Cardiac fibroblast (primary cell): Measurements from ENCODE around the gene MCF2L2.

ENCODE experiments used
- DNase-seq, 2 donors: peaks; one replicate each; pipeline versions ENCODE4 v3.0.0 to v3.0.0-alpha.2; 2010; ENCODE audit warnings: low read depth in 2 of 2
- H3K4me3 ChIP-seq, 2 donors: replicated peaks in 1 of 2; 1 replicate in 1 of 2; 2 replicates in 1 of 2; pipeline ENCODE4 v1.5.1; 2011; ENCODE audit warnings: low read depth in 2 of 2, low read length in 2 of 2, mild to moderate bottlenecking in 2 of 2, moderate library complexity in 1 of 2
- TF ChIP-seq, protein P1 (sequence below): IDR thresholded peaks from one replicate; pipeline ENCODE4 v1.5.1; 2011; ENCODE audit warnings: low read depth, mild to moderate bottlenecking, low read length, inconsistent platforms

MCF2L2 gene

DNA sequence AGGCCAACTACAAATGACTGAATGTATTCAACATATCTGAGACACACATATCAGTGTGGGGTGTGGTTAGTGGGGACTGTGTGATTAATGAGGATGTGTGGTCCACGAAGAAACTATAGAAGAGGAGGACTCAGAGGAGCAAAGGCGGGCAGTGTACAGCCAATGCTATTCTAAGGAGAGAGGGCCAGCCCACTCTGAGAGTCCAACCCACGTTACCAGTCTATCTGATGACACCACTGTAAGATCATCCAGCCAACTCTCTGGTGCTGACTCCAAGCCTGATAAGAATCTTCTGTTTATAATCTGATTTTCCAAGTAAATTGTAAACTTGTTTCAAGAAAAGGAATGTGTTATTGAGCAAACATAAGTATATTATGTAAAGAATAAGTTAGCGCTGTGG lies 47.2 kb downstream of the MCF2L2 start:
- TF ChIP-seq, protein P1, sequence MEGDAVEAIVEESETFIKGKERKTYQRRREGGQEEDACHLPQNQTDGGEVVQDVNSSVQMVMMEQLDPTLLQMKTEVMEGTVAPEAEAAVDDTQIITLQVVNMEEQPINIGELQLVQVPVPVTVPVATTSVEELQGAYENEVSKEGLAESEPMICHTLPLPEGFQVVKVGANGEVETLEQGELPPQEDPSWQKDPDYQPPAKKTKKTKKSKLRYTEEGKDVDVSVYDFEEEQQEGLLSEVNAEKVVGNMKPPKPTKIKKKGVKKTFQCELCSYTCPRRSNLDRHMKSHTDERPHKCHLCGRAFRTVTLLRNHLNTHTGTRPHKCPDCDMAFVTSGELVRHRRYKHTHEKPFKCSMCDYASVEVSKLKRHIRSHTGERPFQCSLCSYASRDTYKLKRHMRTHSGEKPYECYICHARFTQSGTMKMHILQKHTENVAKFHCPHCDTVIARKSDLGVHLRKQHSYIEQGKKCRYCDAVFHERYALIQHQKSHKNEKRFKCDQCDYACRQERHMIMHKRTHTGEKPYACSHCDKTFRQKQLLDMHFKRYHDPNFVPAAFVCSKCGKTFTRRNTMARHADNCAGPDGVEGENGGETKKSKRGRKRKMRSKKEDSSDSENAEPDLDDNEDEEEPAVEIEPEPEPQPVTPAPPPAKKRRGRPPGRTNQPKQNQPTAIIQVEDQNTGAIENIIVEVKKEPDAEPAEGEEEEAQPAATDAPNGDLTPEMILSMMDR, result no peak
- H3K4me3 ChIP-seq, result no peak overlapping the region
- DNase-seq, result peak; percentile 45 to 70

DNA sequence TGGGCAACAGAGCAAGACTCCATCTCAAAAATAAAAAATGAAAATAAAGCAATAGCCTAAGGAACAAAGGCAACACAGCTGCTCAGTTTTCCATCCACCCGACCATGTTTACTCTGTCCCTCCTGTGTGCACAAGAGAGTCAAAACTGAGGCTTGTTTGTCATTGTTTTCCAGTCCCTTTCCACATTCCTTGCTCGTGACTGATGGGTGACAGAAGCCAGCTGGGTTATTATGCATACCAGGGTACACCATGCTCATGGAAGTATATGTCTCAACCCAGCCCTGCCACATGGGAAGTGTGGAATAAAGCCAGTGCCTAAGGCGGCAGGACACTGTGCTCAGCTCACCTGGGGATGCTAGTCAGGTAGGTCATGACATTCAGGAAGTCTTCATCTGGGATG lies 49.5 kb downstream of the MCF2L2 start:
- TF ChIP-seq, protein P1, result no peak
- no peak overlapping the region for H3K4me3 ChIP-seq
- DNase-seq, result no peak

DNA sequence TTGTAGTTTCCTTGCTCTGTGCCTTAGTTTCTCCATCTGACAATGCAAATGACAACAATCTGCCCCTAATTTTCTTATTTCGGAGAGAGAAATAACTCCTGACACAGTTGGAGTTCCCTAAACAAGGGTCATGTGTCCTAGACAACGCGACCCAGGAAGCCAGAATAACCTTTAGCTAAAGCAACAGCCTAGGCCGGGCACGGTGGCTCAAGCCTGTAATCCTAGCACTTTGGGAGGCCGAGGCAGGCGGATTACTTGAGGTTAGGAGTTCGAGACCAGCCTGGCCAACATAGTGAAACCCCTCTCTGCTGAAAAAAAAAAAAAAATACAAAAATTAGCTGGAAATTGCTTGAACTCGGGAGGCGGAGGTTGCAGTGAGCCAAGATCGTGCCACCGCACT lies 49.9 kb downstream of the MCF2L2 start:
- TF ChIP-seq, protein P1, result no peak
- H3K4me3 ChIP-seq, result no peak overlapping the region
- no peak for DNase-seq

DNA sequence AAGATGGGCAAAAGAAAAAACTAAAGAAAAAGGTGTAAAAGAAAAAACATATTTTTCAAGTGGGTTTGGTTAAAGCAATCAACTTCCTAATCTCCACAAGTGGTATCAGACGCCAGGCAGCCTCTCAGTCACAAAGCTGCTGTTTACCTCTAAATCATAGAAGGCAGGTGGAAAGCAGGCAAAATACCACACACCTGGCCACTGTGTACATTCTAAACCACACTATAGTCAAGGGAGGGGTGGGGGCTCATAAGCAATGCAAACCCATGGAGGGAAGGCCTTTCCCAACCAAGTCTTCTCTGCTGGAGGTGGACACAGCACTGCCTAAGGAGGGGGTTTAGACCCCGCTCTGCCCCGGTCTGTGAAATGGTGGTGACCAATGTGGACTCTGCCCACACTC lies 50.4 kb downstream of the MCF2L2 start:
- TF ChIP-seq, protein P1, result no peak
- no peak for DNase-seq
- no peak overlapping the region for H3K4me3 ChIP-seq

DNA sequence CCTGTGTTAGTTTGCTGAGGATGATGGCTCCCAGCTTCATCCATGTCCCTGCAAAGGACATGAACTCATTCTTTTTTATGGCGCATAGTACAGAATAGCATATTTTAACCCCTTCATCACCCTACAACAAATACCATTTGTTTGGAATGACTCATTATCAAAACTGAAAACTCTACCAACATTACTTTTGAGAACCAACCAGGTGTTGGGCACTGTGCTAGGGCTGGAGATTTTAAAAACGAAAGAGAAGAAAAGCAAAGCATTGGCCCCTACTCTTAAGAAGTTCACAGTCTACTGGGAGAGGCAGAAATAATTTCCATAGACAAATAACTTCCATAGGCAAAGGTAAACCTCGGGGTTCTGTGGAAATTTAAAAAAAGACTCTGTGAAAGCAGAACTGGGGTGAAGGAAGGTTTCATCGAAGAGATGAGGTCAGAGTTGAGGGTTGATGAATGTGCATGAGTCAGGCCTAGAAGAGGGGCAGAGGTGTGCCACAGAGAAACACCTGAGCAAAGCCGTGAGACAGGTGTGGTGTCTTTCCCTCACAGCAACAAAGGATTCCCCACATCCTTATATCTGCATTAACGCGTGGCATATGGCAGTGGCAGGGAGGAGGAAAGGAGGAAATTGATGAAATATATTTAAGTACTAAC lies 51.0 kb downstream of the MCF2L2 start:
- TF ChIP-seq, protein P1, result no peak
- DNase-seq, result peak in 1 of 2 donors; percentile 13
- no peak overlapping the region for H3K4me3 ChIP-seq

DNA sequence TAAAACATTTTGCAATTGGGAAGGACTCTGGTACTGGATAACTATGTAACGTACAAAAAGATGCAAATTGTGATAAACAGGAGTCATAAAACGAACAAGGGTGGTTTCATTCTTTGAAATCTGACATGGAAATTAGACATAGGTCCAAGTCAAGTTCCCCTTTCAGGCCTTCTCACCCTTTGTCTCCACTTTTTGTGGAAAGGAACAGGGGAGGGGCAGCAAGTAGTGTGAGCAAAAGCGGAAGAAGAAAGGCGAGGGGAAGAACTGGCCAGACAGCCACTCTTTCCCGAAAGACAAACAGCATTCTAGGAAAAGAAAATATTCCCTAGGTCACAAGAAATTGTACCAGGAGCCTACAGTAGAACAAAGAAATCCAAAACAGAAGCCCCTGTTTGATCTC lies 52.6 kb downstream of the MCF2L2 start:
- DNase-seq, result no peak
- H3K4me3 ChIP-seq, result no peak overlapping the region
- TF ChIP-seq, protein P1, result no peak

DNA sequence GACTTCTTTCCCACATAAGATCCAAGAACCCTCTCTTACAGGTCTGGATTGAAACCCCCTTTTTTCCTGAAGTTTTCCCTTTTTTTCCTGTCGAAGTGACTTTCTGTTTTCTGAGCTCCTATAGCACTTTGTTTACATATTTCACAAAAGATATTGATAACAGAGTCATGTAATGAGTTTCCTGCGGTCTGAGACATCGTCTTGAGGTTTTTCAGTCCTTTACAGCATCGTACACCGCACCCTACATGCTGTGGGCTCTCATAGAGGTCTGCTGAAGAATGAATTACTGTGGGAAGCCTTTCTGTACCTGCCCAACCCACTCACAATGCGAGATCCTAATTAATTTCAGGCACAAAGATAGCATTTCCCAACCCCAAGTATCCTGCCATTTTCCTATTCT lies 53.1 kb downstream of the MCF2L2 start:
- peak in 1 of 2 donors; percentile 5 for DNase-seq
- TF ChIP-seq, protein P1, result no peak
- H3K4me3 ChIP-seq, result no peak overlapping the region
